ENCODE measurements around the gene PCBP4.
"Not testable (repeated sequence)": the region's sequence is repeated elsewhere in the genome, so short reads cannot be mapped to it uniquely, and the experiment has no call there.

The PCBP4 gene

GRCh38 chr3:51993657-51994056 is 26.4 kb upstream of the PCBP4 start:
- not testable (repeated sequence) for DNase-seq

GRCh38 chr3:51992017-51992682 is 24.9 kb upstream of the PCBP4 start:
- no peak for DNase-seq

GRCh38 chr3:51990501-51990971 is 23.3 kb upstream of the PCBP4 start:
- DNase-seq: not testable (repeated sequence)

- no peak for DNase-seq
These were observed 21.3 kb upstream of the PCBP4 start for GRCh38 chr3:51988286-51989146.

- peak; percentile 58 for DNase-seq
These were observed 20.3 kb upstream of the PCBP4 start for GRCh38 chr3:51987568-51987967.

- no peak for DNase-seq
These were observed 19.0 kb upstream of the PCBP4 start for GRCh38 chr3:51986010-51986947.

- DNase-seq: no peak
These were observed 17.8 kb upstream of the PCBP4 start for GRCh38 chr3:51985063-51985462.

GRCh38 chr3:51984269-51984647 is 17.0 kb upstream of the PCBP4 start:
- no peak for DNase-seq

- no peak for DNase-seq
These were observed 16.5 kb upstream of the PCBP4 start for GRCh38 chr3:51983578-51984268.

GRCh38 chr3:51982838-51983577 is 15.8 kb upstream of the PCBP4 start, which contains the start of gene ACY1:
ACY1 (plus strand) TSS chr3:51983535; CDS start chr3:51984065, 530 bp downstream.
- DNase-seq: peak; percentile 86

GRCh38 chr3:51982352-51982837 is 15.1 kb upstream of the PCBP4 start:
- peak; percentile 73 for DNase-seq

- no peak for DNase-seq
These were observed 13.0 kb upstream of the PCBP4 start for GRCh38 chr3:51980253-51980652.

- DNase-seq: no peak
These were observed 10.9 kb upstream of the PCBP4 start for GRCh38 chr3:51978143-51978502.

GRCh38 chr3:51977446-51978142 is 10.3 kb upstream of the PCBP4 start:
- no peak for DNase-seq

- peak; percentile 70 for DNase-seq
These were observed 8.7 kb upstream of the PCBP4 start for GRCh38 chr3:51975852-51976549.

- DNase-seq: peak; percentile 70
These were observed 8.0 kb upstream of the PCBP4 start, which contains the start of gene ABHD14A for GRCh38 chr3:51974963-51975851. ABHD14A (plus strand) TSS chr3:51975064; CDS start chr3:51975136, 72 bp downstream.

GRCh38 chr3:51974277-51974962 is 7.2 kb upstream of the PCBP4 start:
- DNase-seq: peak; percentile 40

- DNase-seq: no peak
These were observed 4.1 kb upstream of the PCBP4 start for GRCh38 chr3:51971350-51971749.

Data from hematopoietic multipotent progenitor cell treated with erythropoietin and hydrocortisone succinate and interleukin-3 and kit ligand, for 8 days (in vitro differentiated cells).